Measurements from ENCODE around the gene F8. TPM values are rescaled to one million over a fixed set of nuclear protein-coding genes. Genes with fewer than 3 reads are reported as not detected.

The F8 gene
- total and polyA plus RNA-seq, 10 of the 15 experiments (the other 5 are each of a cell fraction or from before 2014, with no cell fraction given): 3.0 to 8.1 (median 5.1) TPM

- intact Hi-C loops (cut with micrococcal nuclease; ENCODE audit: unreplicated experiment): loop anchor here (2.0 to 10.0 kb wide), 5 partner anchors 64 to 903 kb away; no protein-coding TSS in a partner anchor
- Histone ChIP-seq H2AFZ (ENCODE audit: control insufficient read depth, low read depth, low read length) (peak overlapping the region; percentile 90), H3K9me3 (replicated peaks; ENCODE audit: control insufficient read depth, insufficient read depth, low read length) (no peaks in the 10 kb centered on the region; the same call in 2 of the 3 replicates), H3K27ac (ENCODE audit: control insufficient read depth, insufficient read depth) (no peak overlapping the region), H3K79me2 (ENCODE audit: control insufficient read depth, insufficient read depth, low read length) (no peaks in the 10 kb centered on the region), H3K27me3 (replicated peaks in 1 of 2; ENCODE audit: control insufficient read depth in 2 of 2, insufficient read depth in 2 of 2, low read length in 1 of 2) (no peaks in the 10 kb centered on the region), H3K4me3 (no peak overlapping the region), H4K20me1 (ENCODE audit: control insufficient read depth, insufficient read depth) (no peaks in the 10 kb centered on the region), H3K9ac (ENCODE audit: control insufficient read depth, insufficient read depth, low read length) (no peak overlapping the region), H3K36me3 (ENCODE audit: control insufficient read depth in 2 of 2, insufficient read depth in 2 of 2, low read length in 1 of 2) (no peaks in the 10 kb centered on the region), H3K4me1 (ENCODE audit: control insufficient read depth, insufficient read depth, low read length) (no peaks in the 10 kb centered on the region), H3K4me2 (ENCODE audit: control insufficient read depth, insufficient read depth) (no peak overlapping the region; the same call in 1 of the 2 replicates)
- in situ Hi-C loops (cut with MboI): loop anchor here (10.0 kb wide), 1 partner anchor 227 kb away; no protein-coding TSS in a partner anchor
- ATAC-seq: peak; percentile 91
- no TSS peak for BruUV-seq (replicated peaks)
- 2% methylated on average over 5 of the region's 5 CpGs for WGBS (ENCODE audit: insufficient coverage, insufficient replicate concordance, low lambda C conversion rate, missing lambda C conversion rate)
- CTCF ChIA-PET: interaction anchor here (0.6 to 2.6 kb wide), 46 partner anchors 9 to 1937 kb away, joined by 3 to 41 read pairs (median 5); partner anchors contain the start of gene F8
- SMC1A ChIA-PET (ENCODE audit: uncharacterized antibody, unreplicated experiment): interaction anchor here (0.7 to 2.6 kb wide), 28 partner anchors 10 to 724 kb away, joined by 3 to 18 read pairs (median 3); partner anchors contain the start of gene FUNDC2
- POLR2A ChIA-PET: no interaction called here
- DNase-seq (ENCODE audit: low read depth, low spot score): peak; percentile 16
- no peak for FAIRE-seq
- no peak for TF ChIP-seq SIN3A (IDR thresholded peaks at IDR 0.05; ENCODE audit: low read depth, low read length)
- TF ChIP-seq E4F1 (IDR thresholded peaks at IDR 0.05; ENCODE audit: borderline replicate concordance, partially characterized antibody): no peak
- TF ChIP-seq CTCF (IDR thresholded peaks at IDR 0.05 in 2 of 3, conservative IDR thresholded peaks at IDR 0.05 in 1 of 3; ENCODE audit: control insufficient read depth in 2 of 3, extremely low read depth in 1 of 3, insufficient read depth in 1 of 3, low read depth in 3 of 3, low read length in 3 of 3): peak; percentile 67 to 75 (median 69)
- no peak for TF ChIP-seq MTA3 (IDR thresholded peaks at IDR 0.05; ENCODE audit: borderline replicate concordance, low read length)
- 0 out of 2 replicates have a peak, but pooled peaks have one; percentile 31 for TF ChIP-seq RB1 (IDR thresholded peaks at IDR 0.05; ENCODE audit: borderline replicate concordance)
- peak; percentile 84 for TF ChIP-seq RAD21 (IDR thresholded peaks at IDR 0.05; ENCODE audit: insufficient read depth, low read depth, low read length)
- TF ChIP-seq TCF7 (IDR thresholded peaks at IDR 0.05; ENCODE audit: borderline replicate concordance): no peak
- no peak for TF ChIP-seq BCL3 (IDR thresholded peaks at IDR 0.05; ENCODE audit: borderline replicate concordance, insufficient read depth, low read depth, low read length, poor library complexity, severe bottlenecking)
- peak; percentile 70 for TF ChIP-seq SMC3 (IDR thresholded peaks at IDR 0.05; ENCODE audit: borderline replicate concordance, low read length)
- no peak for TF ChIP-seq SP1 (IDR thresholded peaks at IDR 0.05; ENCODE audit: low read depth, low read length)
- RAD21 ChIA-PET (ENCODE audit: unreplicated experiment): interaction anchor here (0.7 to 2.3 kb wide), 17 partner anchors 9 to 231 kb away, joined by 3 to 17 read pairs (median 4); no protein-coding TSS in a partner anchor
Measured at GRCh38 chrX:154918060-154918483, 104.5 kb downstream of the F8 start.
